ENCODE measurements around the gene WWOX. TPM values are rescaled to one million over a fixed set of nuclear protein-coding genes. Genes with fewer than 3 reads are reported as not detected.

The WWOX gene
- total and polyA plus RNA-seq, 2 of the 4 experiments (the other 2 are of a cell fraction), result 2.7 to 5.4 TPM

GRCh38 chr16:78134944-78135619, 35.6 kb downstream of the WWOX start:
- Histone ChIP-seq H2AK5ac (ENCODE audit: low read depth, low read length) (no peak overlapping the region), H3K9me3 (ENCODE audit: control insufficient read depth, insufficient read depth, low read length) (no peaks in the 10 kb centered on the region), H3K4me3 (ENCODE audit: insufficient read depth, low read depth, low read length) (no peak overlapping the region), H3K9me1 (ENCODE audit: insufficient read depth, low read length) (no peaks in the 10 kb centered on the region), H3K79me1 (ENCODE audit: low read depth in 1 of 2, low read length in 2 of 2) (no peaks in the 10 kb centered on the region), H2BK120ac (ENCODE audit: low read depth, low read length) (no peak overlapping the region), H3K23ac (ENCODE audit: low read depth, low read length) (no peak overlapping the region), H3K18ac (ENCODE audit: low read depth, low read length) (no peak overlapping the region), H4K20me1 (ENCODE audit: insufficient read depth, low read length) (no peaks in the 10 kb centered on the region), H2AK9ac (replicated peaks; ENCODE audit: low read depth, low read length, poor library complexity) (no peak overlapping the region), H3K36me3 (ENCODE audit: control insufficient read depth, insufficient read depth, low read length) (no peaks in the 10 kb centered on the region), H3K56ac (ENCODE audit: extremely low read depth, insufficient read depth, low read length) (no peak overlapping the region), H3K9ac (ENCODE audit: low read depth, low read length) (no peak overlapping the region), H3K27me3 (ENCODE audit: control insufficient read depth, insufficient read depth, low read length) (no peaks in the 10 kb centered on the region), H2BK20ac (ENCODE audit: low read depth, low read length) (no peak overlapping the region), H3K4me1 (ENCODE audit: control insufficient read depth, insufficient read depth, low read length) (no peaks in the 10 kb centered on the region), H3K27ac (ENCODE audit: insufficient read depth, low read length) (no peak overlapping the region), H3K4ac (ENCODE audit: low read depth, low read length) (no peak overlapping the region), H3K4me2 (ENCODE audit: low read depth, low read length) (no peak overlapping the region), H4K91ac (ENCODE audit: insufficient read depth, low read depth, low read length) (no peak overlapping the region), H3K14ac (replicated peaks; ENCODE audit: low read depth, low read length) (no peak overlapping the region), H4K5ac (ENCODE audit: low read depth, low read length) (no peak overlapping the region), H2BK15ac (ENCODE audit: low read depth, low read length) (no peak overlapping the region), H4K8ac (ENCODE audit: low read depth in 2 of 2, low read length in 2 of 2) (no peak overlapping the region), H2BK5ac (ENCODE audit: low read depth, low read length, poor library complexity, severe bottlenecking) (no peak overlapping the region), H2AFZ (replicated peaks; ENCODE audit: low read length, poor library complexity) (no peak overlapping the region)
- in situ Hi-C loops (cut with MboI; ENCODE audit: low sequenced_read_pairs), result no loop called here
- no TSS peak for BruUV-seq (replicated peaks)
- no peak for TF ChIP-seq NFE2L2 (IDR thresholded peaks at IDR 0.05; ENCODE audit: low read depth, low read length)
- TF ChIP-seq MAFK (IDR thresholded peaks at IDR 0.05; ENCODE audit: low read depth, low read length), result no peak
- TF ChIP-seq RFX5 (IDR thresholded peaks at IDR 0.05; ENCODE audit: low read depth, low read length), result no peak
- intact Hi-C loops (cut with micrococcal nuclease), result no loop called here
- CTCF ChIA-PET, result no interaction called here
- dilution Hi-C loops (cut with HindIII; ENCODE audit: low sequenced_read_pairs, unreplicated experiment), result no loop called here
- POLR2A ChIA-PET (ENCODE audit: unreplicated experiment), result no interaction called here
- WGBS, 2 experiments (ENCODE audit: extremely low coverage in 2 of 2, insufficient read length in 1 of 2), result no CpG with 5 or more reads among the region's 7 CpGs
- DNase-seq, result no peak
- ATAC-seq (ENCODE audit: low read depth), result no peak
